Measurements from ENCODE around the gene INSIG2. TPM values are rescaled to one million over a fixed set of nuclear protein-coding genes. Genes with fewer than 3 reads are reported as not detected.

Gene INSIG2
- total and polyA plus RNA-seq, 2 of the 8 experiments (the other 6 are each of a cell fraction or from before 2014, with no cell fraction given): 7.0 to 11.2 TPM

- H2BK20ac ChIP-seq (ENCODE audit: low read length): no peak overlapping the region
- FAIRE-seq (no peak), DNase-seq (ENCODE audit: low read depth in 1 of 2, low spot score in 2 of 2) (no peak)
- no peaks in the 10 kb centered on the region for H3K79me1 ChIP-seq (ENCODE audit: low read depth, low read length)
- H4K5ac ChIP-seq (ENCODE audit: insufficient read length, low read depth, low read length): no peak overlapping the region
- no peaks in the 10 kb centered on the region for H3K9me3 ChIP-seq (ENCODE audit: insufficient read depth in 2 of 2, low read depth in 1 of 2, low read length in 1 of 2)
- H4K20me1 ChIP-seq (replicated peaks in 1 of 2; ENCODE audit: control insufficient read depth in 1 of 2, insufficient read depth in 2 of 2, low read length in 2 of 2): no peaks in the 10 kb centered on the region
- H2BK12ac ChIP-seq (ENCODE audit: low read depth, low read length): no peak overlapping the region
- H3K56ac ChIP-seq (replicated peaks; ENCODE audit: insufficient read length, low read depth, low read length): no peak overlapping the region
- H2BK120ac ChIP-seq (replicated peaks; ENCODE audit: low read depth, low read length): no peak overlapping the region
- WGBS, 2 experiments (ENCODE audit: extremely low coverage in 1 of 2, insufficient coverage in 1 of 2, insufficient read length in 1 of 2, insufficient replicate concordance in 2 of 2, low coverage in 1 of 2, low lambda C conversion rate in 2 of 2, missing lambda C conversion rate in 1 of 2): 84% methylated on average over 4 of the region's 4 CpGs; no CpG with 5 or more reads in 1 of the 2 experiments
- no peak overlapping the region for H3K4ac ChIP-seq (replicated peaks; ENCODE audit: insufficient read length, low read depth, low read length)
- H2AFZ ChIP-seq (ENCODE audit: low read length): no peak overlapping the region
- H2BK15ac ChIP-seq (ENCODE audit: low read length): no peak overlapping the region
- H3K4me1 ChIP-seq (replicated peaks in 1 of 4; ENCODE audit: control insufficient read depth in 3 of 4, insufficient read depth in 4 of 4, low read length in 3 of 4): no peaks in the 10 kb centered on the region
- no peak overlapping the region for H3K27ac ChIP-seq (ENCODE audit: low read depth, low read length)
- no peak overlapping the region for H3K4me2 ChIP-seq (ENCODE audit: insufficient read depth in 1 of 2, low read depth in 2 of 2, low read length in 2 of 2)
- CTCF ChIA-PET (ENCODE audit: partially characterized antibody): no interaction called here
- no peak overlapping the region for H3K4me3 ChIP-seq (ENCODE audit: extremely low read depth in 1 of 4, insufficient read depth in 2 of 4, low read depth in 3 of 4, low read length in 4 of 4)
- no peaks in the 10 kb centered on the region for H3K23me2 ChIP-seq (ENCODE audit: low read depth, low read length)
- no peak overlapping the region for H3K23ac ChIP-seq (ENCODE audit: insufficient read length)
- no peak overlapping the region for H3K9ac ChIP-seq (replicated peaks in 1 of 4; ENCODE audit: extremely low read depth in 1 of 4, low read depth in 3 of 4, low read length in 3 of 4)
- H3K36me3 ChIP-seq (ENCODE audit: control insufficient read depth in 2 of 4, insufficient read depth in 4 of 4, low read length in 3 of 4): no peaks in the 10 kb centered on the region
- no peak overlapping the region for H3K14ac ChIP-seq (ENCODE audit: insufficient read length)
- H4K8ac ChIP-seq (ENCODE audit: extremely low read depth, insufficient read depth, low read length): no peak overlapping the region
- H2AK5ac ChIP-seq (ENCODE audit: low read depth, low read length): no peak overlapping the region
- POLR2A ChIA-PET (ENCODE audit: partially characterized antibody): no interaction called here
- H3K79me2 ChIP-seq (ENCODE audit: control insufficient read depth in 1 of 2, insufficient read depth in 2 of 2, low read length in 2 of 2): no peaks in the 10 kb centered on the region
- no peak overlapping the region for H2BK5ac ChIP-seq (ENCODE audit: low read depth, low read length)
- H3K27me3 ChIP-seq (replicated peaks in 1 of 4; ENCODE audit: control insufficient read depth in 3 of 4, extremely low read depth in 1 of 4, insufficient read depth in 3 of 4, low read length in 3 of 4): no peaks in the 10 kb centered on the region
- H4K91ac ChIP-seq (replicated peaks; ENCODE audit: insufficient read length, low read length): no peak overlapping the region
- H3K18ac ChIP-seq (ENCODE audit: extremely low read depth, low read length): no peak overlapping the region
- TF ChIP-seq CBX5 (IDR thresholded peaks at IDR 0.05; ENCODE audit: low read depth, low read length) (no peak), SIN3A (conservative IDR thresholded peaks at IDR 0.05 in 1 of 2, IDR thresholded peaks at IDR 0.05 in 1 of 2; ENCODE audit: low read depth in 1 of 2, low read length in 2 of 2) (no peak), CEBPB (IDR thresholded peaks at IDR 0.05; ENCODE audit: low read depth, low read length) (no peak)
Observed at GRCh38 chr2:118131771-118132170, 43.5 kb downstream of the INSIG2 start.
